ENCODE results near the gene HAPLN3.
"Not testable (repeated sequence)": the region's sequence is repeated elsewhere in the genome, so short reads cannot be mapped to it uniquely, and the experiment has no call there.

DNA sequence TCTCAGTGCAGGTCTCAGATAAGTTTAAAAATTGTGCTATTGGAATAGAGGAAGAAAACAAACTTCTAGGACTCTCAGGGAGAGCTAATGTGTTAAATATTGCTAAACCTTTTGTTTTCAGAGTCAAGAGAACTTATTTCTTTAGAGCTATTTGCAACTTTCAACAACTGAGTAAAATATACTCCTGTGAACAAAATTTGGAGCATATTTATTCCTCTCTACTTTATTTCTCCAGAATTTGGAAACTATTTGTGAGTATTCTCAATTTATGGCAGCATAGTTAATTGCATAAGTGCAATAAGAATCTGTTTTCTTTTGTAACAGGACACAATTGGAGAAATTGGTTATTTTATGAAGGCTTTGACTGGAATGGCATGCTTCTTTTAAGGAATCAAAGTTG, 32.8 kb upstream of the HAPLN3 start:
- TF ChIP-seq, protein P1, sequence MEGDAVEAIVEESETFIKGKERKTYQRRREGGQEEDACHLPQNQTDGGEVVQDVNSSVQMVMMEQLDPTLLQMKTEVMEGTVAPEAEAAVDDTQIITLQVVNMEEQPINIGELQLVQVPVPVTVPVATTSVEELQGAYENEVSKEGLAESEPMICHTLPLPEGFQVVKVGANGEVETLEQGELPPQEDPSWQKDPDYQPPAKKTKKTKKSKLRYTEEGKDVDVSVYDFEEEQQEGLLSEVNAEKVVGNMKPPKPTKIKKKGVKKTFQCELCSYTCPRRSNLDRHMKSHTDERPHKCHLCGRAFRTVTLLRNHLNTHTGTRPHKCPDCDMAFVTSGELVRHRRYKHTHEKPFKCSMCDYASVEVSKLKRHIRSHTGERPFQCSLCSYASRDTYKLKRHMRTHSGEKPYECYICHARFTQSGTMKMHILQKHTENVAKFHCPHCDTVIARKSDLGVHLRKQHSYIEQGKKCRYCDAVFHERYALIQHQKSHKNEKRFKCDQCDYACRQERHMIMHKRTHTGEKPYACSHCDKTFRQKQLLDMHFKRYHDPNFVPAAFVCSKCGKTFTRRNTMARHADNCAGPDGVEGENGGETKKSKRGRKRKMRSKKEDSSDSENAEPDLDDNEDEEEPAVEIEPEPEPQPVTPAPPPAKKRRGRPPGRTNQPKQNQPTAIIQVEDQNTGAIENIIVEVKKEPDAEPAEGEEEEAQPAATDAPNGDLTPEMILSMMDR (IDR thresholded peaks at IDR 0.05; ENCODE audit: poor library complexity) = not testable (repeated sequence)
- TF ChIP-seq EZH2 (IDR thresholded peaks at IDR 0.05; ENCODE audit: borderline replicate concordance) = not testable (repeated sequence)
